ENCODE measurements around the gene NDUFS7.

NDUFS7 gene

DNA sequence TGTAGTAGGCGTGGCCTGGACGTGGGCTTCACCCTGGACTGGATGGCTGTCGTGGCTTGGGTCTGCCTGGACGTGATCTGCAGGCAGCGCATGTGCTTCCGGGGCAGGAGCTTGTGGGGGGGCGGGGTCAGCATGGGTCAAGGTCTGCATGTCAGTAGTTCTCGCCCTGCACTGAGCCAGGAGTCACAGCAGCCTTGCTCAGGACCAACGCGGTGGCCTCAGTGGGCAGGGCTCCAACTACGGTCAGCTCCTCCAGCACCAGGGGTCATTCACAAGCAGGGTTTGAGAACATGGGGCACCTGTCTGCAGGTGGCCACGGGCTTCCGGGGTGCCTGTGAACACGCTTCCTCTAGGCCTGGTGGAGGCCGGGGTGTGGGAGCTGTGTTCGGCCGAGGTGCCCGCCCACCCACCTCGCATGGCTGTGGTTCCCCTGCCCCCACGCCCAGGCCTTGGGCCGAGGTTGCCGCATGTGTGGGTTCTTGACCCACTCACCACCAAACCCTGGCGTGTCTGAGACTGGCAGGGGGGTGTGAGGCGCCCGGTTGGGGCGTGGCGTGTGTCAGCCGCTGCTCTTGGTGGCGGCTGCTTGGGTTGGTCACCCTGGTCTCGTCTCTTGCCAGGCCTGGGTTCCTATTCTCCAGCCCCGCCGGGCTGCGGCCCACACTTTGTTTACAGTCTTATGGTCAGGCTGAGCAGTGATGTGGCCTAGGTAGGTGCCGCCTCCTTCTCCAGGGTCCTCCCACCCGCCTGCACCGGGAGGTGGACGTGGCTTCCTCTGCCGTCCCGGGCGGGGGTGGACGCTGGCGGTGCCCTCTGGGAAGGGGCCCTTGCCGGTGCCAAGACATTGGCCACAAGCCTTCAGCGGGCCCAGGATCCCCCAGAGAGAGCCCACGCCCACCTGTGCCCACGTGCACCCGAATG, 49.7 kb downstream of the NDUFS7 start:
- Histone ChIP-seq H3K36me3 (ENCODE audit: insufficient read depth) (no peaks in the 10 kb centered on the region), H2AFZ (ENCODE audit: low read depth) (no peak overlapping the region), H3K4me3 (IDR thresholded peaks at IDR 0.05; ENCODE audit: insufficient read depth, low read depth, low read length) (no peak overlapping the region), H3K27ac (no peak overlapping the region), H3K4me2 (no peak overlapping the region), H4K20me1 (ENCODE audit: insufficient read depth) (no peaks in the 10 kb centered on the region), H3K9ac (no peak overlapping the region), H3K4me1 (ENCODE audit: low read depth, poor library complexity, severe bottlenecking) (no peaks in the 10 kb centered on the region), H3K79me2 (ENCODE audit: insufficient read depth, low read depth) (peaks cover under 1% of the 10 kb centered on the region; the same call in 1 of the 2 replicates), H3K27me3 (ENCODE audit: insufficient read depth, low read depth) (no peaks in the 10 kb centered on the region)
- TF ChIP-seq, protein P1, sequence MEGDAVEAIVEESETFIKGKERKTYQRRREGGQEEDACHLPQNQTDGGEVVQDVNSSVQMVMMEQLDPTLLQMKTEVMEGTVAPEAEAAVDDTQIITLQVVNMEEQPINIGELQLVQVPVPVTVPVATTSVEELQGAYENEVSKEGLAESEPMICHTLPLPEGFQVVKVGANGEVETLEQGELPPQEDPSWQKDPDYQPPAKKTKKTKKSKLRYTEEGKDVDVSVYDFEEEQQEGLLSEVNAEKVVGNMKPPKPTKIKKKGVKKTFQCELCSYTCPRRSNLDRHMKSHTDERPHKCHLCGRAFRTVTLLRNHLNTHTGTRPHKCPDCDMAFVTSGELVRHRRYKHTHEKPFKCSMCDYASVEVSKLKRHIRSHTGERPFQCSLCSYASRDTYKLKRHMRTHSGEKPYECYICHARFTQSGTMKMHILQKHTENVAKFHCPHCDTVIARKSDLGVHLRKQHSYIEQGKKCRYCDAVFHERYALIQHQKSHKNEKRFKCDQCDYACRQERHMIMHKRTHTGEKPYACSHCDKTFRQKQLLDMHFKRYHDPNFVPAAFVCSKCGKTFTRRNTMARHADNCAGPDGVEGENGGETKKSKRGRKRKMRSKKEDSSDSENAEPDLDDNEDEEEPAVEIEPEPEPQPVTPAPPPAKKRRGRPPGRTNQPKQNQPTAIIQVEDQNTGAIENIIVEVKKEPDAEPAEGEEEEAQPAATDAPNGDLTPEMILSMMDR (conservative IDR thresholded peaks at IDR 0.05; ENCODE audit: low read depth, low read length), result no peak

DNA sequence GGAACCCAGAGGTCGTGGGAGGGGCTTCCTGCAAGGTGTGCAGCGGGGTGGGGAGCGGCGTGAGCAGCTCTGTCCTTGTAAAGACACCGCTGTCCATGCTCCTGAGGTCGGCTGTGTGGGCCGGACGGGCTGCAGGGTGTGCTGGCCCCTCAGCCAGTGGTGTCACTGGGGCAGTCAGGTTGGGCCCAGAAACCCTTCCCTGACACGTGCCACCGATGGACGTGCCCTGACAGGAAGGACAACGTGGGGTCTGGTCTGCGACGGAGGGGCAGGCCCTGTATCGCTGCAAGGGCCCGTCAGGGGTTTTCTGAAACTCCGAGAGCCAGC, 50.3 kb downstream of the NDUFS7 start:
- Histone ChIP-seq H3K9ac (no peak overlapping the region), H3K4me1 (ENCODE audit: low read depth, poor library complexity, severe bottlenecking) (no peaks in the 10 kb centered on the region), H3K27me3 (ENCODE audit: insufficient read depth, low read depth) (no peaks in the 10 kb centered on the region), H4K20me1 (ENCODE audit: insufficient read depth) (no peaks in the 10 kb centered on the region; the same call in 1 of the 2 replicates), H2AFZ (ENCODE audit: low read depth) (no peak overlapping the region), H3K4me3 (IDR thresholded peaks at IDR 0.05; ENCODE audit: insufficient read depth, low read depth, low read length) (no peak overlapping the region), H3K79me2 (ENCODE audit: insufficient read depth, low read depth) (peaks cover 7% of the 10 kb centered on the region), H3K27ac (no peak overlapping the region), H3K4me2 (no peak overlapping the region), H3K36me3 (ENCODE audit: insufficient read depth) (no peaks in the 10 kb centered on the region)
- TF ChIP-seq, protein P1 (conservative IDR thresholded peaks at IDR 0.05; ENCODE audit: low read depth, low read length), result no peak

DNA sequence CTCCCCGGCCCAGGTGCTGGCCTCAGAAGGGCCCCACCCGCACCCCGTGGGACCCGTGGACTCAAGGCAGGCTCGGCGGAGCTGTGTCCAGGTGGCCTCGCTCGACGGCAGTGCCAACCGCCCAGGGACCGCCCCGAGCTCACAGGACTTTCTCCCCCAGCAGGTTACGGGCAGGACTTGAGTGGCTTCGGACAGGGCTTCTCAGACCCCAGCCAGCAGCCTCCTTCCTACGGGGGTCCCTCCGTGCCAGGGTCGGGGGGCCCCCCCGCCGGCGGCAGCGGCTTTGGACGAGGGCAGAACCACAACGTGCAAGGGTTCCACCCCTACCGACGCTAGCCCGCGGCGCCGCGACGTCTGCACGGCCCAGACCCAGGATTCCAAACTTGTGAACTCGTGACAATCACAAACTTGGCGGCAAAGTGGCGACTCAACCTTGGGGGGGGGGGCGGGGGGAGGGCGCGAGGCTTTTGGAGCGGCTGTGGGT, 50.9 kb downstream of the NDUFS7 start:
- Histone ChIP-seq H3K27me3 (ENCODE audit: insufficient read depth, low read depth) (no peaks in the 10 kb centered on the region), H4K20me1 (ENCODE audit: insufficient read depth) (peaks cover 3% of the 10 kb centered on the region; the same call in 1 of the 2 replicates), H2AFZ (ENCODE audit: low read depth) (no peak overlapping the region), H3K4me2 (no peak overlapping the region), H3K9ac (no peak overlapping the region), H3K4me1 (ENCODE audit: low read depth, poor library complexity, severe bottlenecking) (peaks cover 3% of the 10 kb centered on the region), H3K79me2 (ENCODE audit: insufficient read depth, low read depth) (peaks cover 13% of the 10 kb centered on the region), H3K4me3 (IDR thresholded peaks at IDR 0.05; ENCODE audit: insufficient read depth, low read depth, low read length) (no peak overlapping the region), H3K36me3 (ENCODE audit: insufficient read depth) (no peaks in the 10 kb centered on the region), H3K27ac (no peak overlapping the region)
- TF ChIP-seq, protein P1 (conservative IDR thresholded peaks at IDR 0.05; ENCODE audit: low read depth, low read length), result no peak

DNA sequence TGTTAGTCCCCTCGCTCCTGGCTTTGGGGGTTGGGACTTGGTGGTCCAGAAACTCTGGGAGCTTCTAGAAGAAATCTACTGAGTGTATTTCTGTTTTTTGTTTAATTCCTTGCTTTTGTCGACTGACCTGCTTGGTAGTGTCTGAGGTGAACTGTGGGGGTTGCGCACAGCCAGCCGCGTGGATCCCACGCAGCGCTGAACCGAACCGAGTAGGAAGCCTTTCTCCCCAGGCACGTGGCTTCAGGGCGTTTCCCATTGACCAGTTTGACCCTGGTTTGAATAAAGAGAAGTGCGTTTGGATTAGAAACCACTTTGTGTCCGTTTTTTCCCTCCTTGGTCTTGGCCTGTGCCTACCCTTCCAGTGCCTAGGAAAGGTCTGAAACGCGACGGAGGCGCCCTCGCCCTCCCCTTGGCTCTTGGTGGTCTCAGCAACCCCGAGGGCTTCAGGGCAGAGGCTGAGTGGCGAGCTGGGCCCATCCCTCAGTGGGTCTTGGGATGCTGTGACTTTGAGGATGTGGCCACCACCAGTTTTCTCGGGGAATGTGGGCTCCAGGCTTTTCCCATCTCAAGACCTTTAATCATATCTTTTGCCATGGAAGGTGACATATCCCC, 51.8 kb downstream of the NDUFS7 start:
- Histone ChIP-seq H3K4me3 (IDR thresholded peaks at IDR 0.05; ENCODE audit: insufficient read depth, low read depth, low read length) (no peak overlapping the region), H2AFZ (ENCODE audit: low read depth) (no peak overlapping the region), H3K4me2 (no peak overlapping the region), H3K27ac (no peak overlapping the region), H3K36me3 (ENCODE audit: insufficient read depth) (0 out of 2 replicates have a peak, but pooled peaks cover 2% of the 10 kb centered on the region), H3K9ac (no peak overlapping the region), H3K4me1 (ENCODE audit: low read depth, poor library complexity, severe bottlenecking) (peaks cover 8% of the 10 kb centered on the region), H4K20me1 (ENCODE audit: insufficient read depth) (peaks cover 4% of the 10 kb centered on the region; the same call in 1 of the 2 replicates), H3K27me3 (ENCODE audit: insufficient read depth, low read depth) (no peaks in the 10 kb centered on the region), H3K79me2 (ENCODE audit: insufficient read depth, low read depth) (peaks cover 21% of the 10 kb centered on the region)
- TF ChIP-seq, protein P1 (conservative IDR thresholded peaks at IDR 0.05; ENCODE audit: low read depth, low read length), result no peak
